Epithelial cell of proximal tubule (primary cell): ENCODE data around the gene CLCF1. TPM values are rescaled to one million over a fixed set of nuclear protein-coding genes. Genes with fewer than 3 reads are reported as not detected.

Experiments
- DNase-seq: peaks from one replicate; pipeline ENCODE4 v3.0.0-alpha.2; 2011; ENCODE audit warnings: low read depth
- H3K4me3 ChIP-seq: 2 replicates; pipeline ENCODE4 v1.5.1; 2011; ENCODE audit warnings: low read depth, mild to moderate bottlenecking, low read length
- CTCF ChIP-seq: conservative IDR thresholded peaks from 2 replicates; pipeline ENCODE4 v1.5.1; 2012; ENCODE audit warnings: low read depth, mild to moderate bottlenecking, low read length
- total RNA-seq: library from RNA; depleted of rRNA; stranded (reverse); fragments of >200 nt; gene quantifications from 2 replicates; pipeline ENCODE4 v1.2.3, GENCODE V29; 2015

The CLCF1 gene
- total RNA-seq, 1 donor from 2014 or later: 44.6 TPM

- DNase-seq: no peak
- no peak overlapping the region for H3K4me3 ChIP-seq
- TF ChIP-seq CTCF: no peak
Observed at GRCh38 chr11:67408437-67409200, 35.2 kb upstream of the CLCF1 start.

- H3K4me3 ChIP-seq: no peak overlapping the region
- DNase-seq: no peak
- no peak for TF ChIP-seq CTCF
Observed at GRCh38 chr11:67407688-67408163, 34.3 kb upstream of the CLCF1 start.

GRCh38 chr11:67406969-67407687, 33.7 kb upstream of the CLCF1 start:
- H3K4me3 ChIP-seq: no peak overlapping the region
- TF ChIP-seq CTCF: no peak
- DNase-seq: no peak

- H3K4me3 ChIP-seq: no peak overlapping the region
- TF ChIP-seq CTCF: no peak
- no peak for DNase-seq
Observed at GRCh38 chr11:67406420-67406968, 33.1 kb upstream of the CLCF1 start.

- H3K4me3 ChIP-seq: no peak overlapping the region
- TF ChIP-seq CTCF: no peak
- DNase-seq: no peak
Observed at GRCh38 chr11:67405688-67406339, 32.4 kb upstream of the CLCF1 start.

GRCh38 chr11:67405196-67405567, 31.8 kb upstream of the CLCF1 start:
- no peak overlapping the region for H3K4me3 ChIP-seq
- no peak for DNase-seq
- TF ChIP-seq CTCF: no peak
